SK-N-SH treated with all-trans-retinoic acid at 6 μM for 48 hours (cell line): Measurements from ENCODE around the gene PHKG1.
A peak's percentile ranks its signal among the peaks of the same experiment; 100 is the strongest.
"Not testable (repeated sequence)": the region's sequence is repeated elsewhere in the genome, so short reads cannot be mapped to it uniquely, and the experiment has no call there.

Experiments
- ATAC-seq: fragments of 200-7000 bp; cut with Tn5 transposase; 3 replicates; pipeline ENCODE4 v1.9.1; 2020; ENCODE audit warnings: mild to moderate bottlenecking, moderate library complexity
- ARNTL ChIP-seq: fragments of 450-650 bp; formaldehyde crosslinking; IDR thresholded peaks from 2 replicates; pipeline ENCODE4 v1.5.0; 2020; ENCODE audit warnings: low read depth, mild to moderate bottlenecking, moderate library complexity, borderline replicate concordance
- BACH2 ChIP-seq: fragments of 250-450 bp; sonication (Bioruptor Pico); IDR thresholded peaks from 2 replicates; pipeline ENCODE4 v1.9.0; 2021; ENCODE audit warnings: mild to moderate bottlenecking, borderline replicate concordance
- CREB5 ChIP-seq: fragments of 250-450 bp; sonication (Bioruptor Pico); IDR thresholded peaks from 2 replicates; pipeline ENCODE4 v1.5.1; 2020; ENCODE audit warnings: low read depth, mild to moderate bottlenecking, moderate library complexity
- CSRNP3 ChIP-seq: fragments of 250-450 bp; sonication (Bioruptor Pico); IDR thresholded peaks from 2 replicates; pipeline ENCODE4 v1.5.1; 2021; ENCODE audit warnings: mild to moderate bottlenecking, moderate library complexity
- ESRRG ChIP-seq: fragments of 250-450 bp; sonication (Bioruptor Pico); IDR thresholded peaks from 2 replicates; pipeline ENCODE4 v1.6.1; 2021; ENCODE audit warnings: mild to moderate bottlenecking
- GLIS3 ChIP-seq: fragments of 250-450 bp; sonication (Bioruptor Pico); IDR thresholded peaks from 2 replicates; pipeline ENCODE4 v1.5.0; 2020; ENCODE audit warnings: mild to moderate bottlenecking, moderate library complexity
- ISL1 ChIP-seq: fragments of 250-450 bp; sonication (Bioruptor Pico); IDR thresholded peaks from 2 replicates; pipeline ENCODE4 v2.1.2; 2022; ENCODE audit warnings: mild to moderate bottlenecking, moderate library complexity
- OSR1 ChIP-seq: fragments of 250-450 bp; sonication (Bioruptor Pico); IDR thresholded peaks from 2 replicates; pipeline ENCODE4 v1.8.0; 2022; ENCODE audit warnings: moderate library complexity, mild to moderate bottlenecking, inconsistent platforms
- PATZ1 ChIP-seq: fragments of 250-450 bp; sonication (Bioruptor Pico); IDR thresholded peaks from 2 replicates; pipeline ENCODE4 v1.8.0; 2020; ENCODE audit warnings: mild to moderate bottlenecking, moderate library complexity, borderline replicate concordance
- POU6F1 ChIP-seq: fragments of 250-450 bp; sonication (Bioruptor Pico); IDR thresholded peaks from 2 replicates; pipeline ENCODE4 v1.8.0; 2021; ENCODE audit warnings: low read depth, mild to moderate bottlenecking, moderate library complexity, borderline replicate concordance
- RARB ChIP-seq: fragments of 250-450 bp; sonication (Bioruptor Pico); IDR thresholded peaks from 2 replicates; pipeline ENCODE4 v1.8.0; 2021; ENCODE audit warnings: mild to moderate bottlenecking, moderate library complexity
- SNAI2 ChIP-seq: fragments of 250-450 bp; sonication (Bioruptor Pico); IDR thresholded peaks from 2 replicates; pipeline ENCODE4 v1.5.0; 2020; ENCODE audit warnings: mild to moderate bottlenecking, moderate library complexity
- TCF4 ChIP-seq: fragments of 250-450 bp; sonication (Bioruptor Pico); IDR thresholded peaks from 2 replicates; pipeline ENCODE4 v1.8.0; 2021; ENCODE audit warnings: mild to moderate bottlenecking, moderate library complexity, borderline replicate concordance
- TOX ChIP-seq: fragments of 250-450 bp; sonication (Bioruptor Pico); IDR thresholded peaks from 2 replicates; pipeline ENCODE4 v1.8.0; 2021; ENCODE audit warnings: mild to moderate bottlenecking, moderate library complexity, borderline replicate concordance
- TSHZ2 ChIP-seq: fragments of 250-450 bp; sonication (Bioruptor Pico); IDR thresholded peaks from 2 replicates; pipeline ENCODE4 v1.5.0; 2020; ENCODE audit warnings: mild to moderate bottlenecking, moderate library complexity
- ZC3H10 ChIP-seq: fragments of 250-450 bp; sonication (Bioruptor Pico); IDR thresholded peaks from 2 replicates; pipeline ENCODE4 v1.5.1; 2021; ENCODE audit warnings: mild to moderate bottlenecking, moderate library complexity
- ZFP3 ChIP-seq: fragments of 250-450 bp; sonication (Bioruptor Pico); IDR thresholded peaks from 2 replicates; pipeline ENCODE4 v1.5.0; 2020; ENCODE audit warnings: mild to moderate bottlenecking, moderate library complexity
- ZFP30 ChIP-seq: fragments of 450-650 bp; formaldehyde crosslinking; IDR thresholded peaks from 2 replicates; pipeline ENCODE4 v1.5.0; 2022; ENCODE audit warnings: mild to moderate bottlenecking, moderate library complexity
- ZNF565 ChIP-seq: fragments of 450-650 bp; formaldehyde crosslinking; conservative IDR thresholded peaks from 2 replicates; pipeline ENCODE4 v1.5.0; 2020; ENCODE audit warnings: low read depth, mild to moderate bottlenecking, moderate library complexity
- ZNF8 ChIP-seq: fragments of 450-650 bp; formaldehyde crosslinking; IDR thresholded peaks from 2 replicates; pipeline ENCODE4 v1.5.0; 2020; ENCODE audit warnings: mild to moderate bottlenecking, moderate library complexity

PHKG1 gene

GRCh38 chr7:56081626-56082340 is 11.0 kb downstream of the PHKG1 start:
- no peak for ATAC-seq
- TF ChIP-seq ESRRG (CRISPR knock-in tag) (no peak), TOX (CRISPR knock-in tag) (no peak), TCF4 (CRISPR knock-in tag) (no peak), ISL1 (CRISPR knock-in tag) (no peak), BACH2 (no peak), ZFP30 (CRISPR knock-in tag) (no peak), OSR1 (CRISPR knock-in tag) (no peak), ZC3H10 (CRISPR knock-in tag) (no peak), ARNTL (no peak), ZNF565 (CRISPR knock-in tag) (no peak), ZFP3 (CRISPR knock-in tag) (no peak), POU6F1 (no peak), CREB5 (CRISPR knock-in tag) (no peak), RARB (CRISPR knock-in tag) (no peak), CSRNP3 (CRISPR knock-in tag) (no peak), ZNF8 (CRISPR knock-in tag) (no peak), GLIS3 (CRISPR knock-in tag) (no peak), SNAI2 (CRISPR knock-in tag) (no peak), PATZ1 (CRISPR knock-in tag) (no peak)

- ATAC-seq = not testable (repeated sequence)
Observed at GRCh38 chr7:56080726-56081435, 11.9 kb downstream of the PHKG1 start.

- no peak for TF ChIP-seq BACH2
- no peak for TF ChIP-seq POU6F1
- TF ChIP-seq TSHZ2 (CRISPR knock-in tag) = peak; percentile 75; the same call in 1 of the 2 replicates
- TF ChIP-seq TCF4 (CRISPR knock-in tag) = peak; percentile 39; the same call in 1 of the 2 replicates
- no peak for TF ChIP-seq ISL1 (CRISPR knock-in tag)
- TF ChIP-seq, all 23 proteins: peak for 2
- ATAC-seq = peak; percentile 82
Observed at GRCh38 chr7:56079450-56080185, 13.1 kb downstream of the PHKG1 start.
